HEK293 (cell line): ENCODE data around the gene KIFC1.

Source experiments
- GFI1B ChIP-seq: fragments of 450-650 bp; formaldehyde crosslinking; IDR thresholded peaks from 2 replicates; pipeline ENCODE4 v1.5.1; 2016; ENCODE audit warnings: missing biosample characterization, missing genetic modification characterization
- GLIS1 ChIP-seq: fragments of 450-650 bp; formaldehyde crosslinking; IDR thresholded peaks from 2 replicates; pipeline ENCODE4 v1.5.1; 2016; ENCODE audit warnings: missing biosample characterization, missing genetic modification characterization
- KLF8 ChIP-seq: fragments of 450-650 bp; formaldehyde crosslinking; IDR thresholded peaks from 2 replicates; pipeline ENCODE4 v1.5.1; 2016; ENCODE audit warnings: missing biosample characterization, missing genetic modification characterization
- MZF1 ChIP-seq: fragments of 450-650 bp; formaldehyde crosslinking; IDR thresholded peaks from 2 replicates; pipeline ENCODE4 v1.5.1; 2017; ENCODE audit warnings: missing biosample characterization, missing genetic modification characterization, borderline replicate concordance
- SCRT1 ChIP-seq: fragments of 450-650 bp; formaldehyde crosslinking; IDR thresholded peaks from 2 replicates; pipeline ENCODE4 v1.5.1; 2016; ENCODE audit warnings: missing biosample characterization, missing genetic modification characterization, borderline replicate concordance
- SP3 ChIP-seq: fragments of 450-650 bp; formaldehyde crosslinking; IDR thresholded peaks from 2 replicates; pipeline ENCODE4 v1.5.1; 2016; ENCODE audit warnings: missing biosample characterization, missing genetic modification characterization
- TRIM28 ChIP-seq: IDR thresholded peaks from 2 replicates; pipeline ENCODE4 v1.6.1; 2011; ENCODE audit warnings: low read length, control low read depth, borderline replicate concordance
- ZBTB26 ChIP-seq: fragments of 450-650 bp; formaldehyde crosslinking; optimal IDR thresholded peaks from 2 replicates; pipeline ENCODE3; 2016; ENCODE audit warnings: missing biosample characterization, mild to moderate bottlenecking, missing genetic modification characterization
- ZBTB6 ChIP-seq: fragments of 450-650 bp; formaldehyde crosslinking; IDR thresholded peaks from 2 replicates; pipeline ENCODE4 v1.5.1; 2017; ENCODE audit warnings: missing biosample characterization, missing genetic modification characterization
- ZEB2 ChIP-seq: fragments of 450-650 bp; formaldehyde crosslinking; IDR thresholded peaks from 2 replicates; pipeline ENCODE4 v1.5.1; 2016; ENCODE audit warnings: missing biosample characterization, missing genetic modification characterization
- ZIC2 ChIP-seq: fragments of 450-650 bp; formaldehyde crosslinking; IDR thresholded peaks from 2 replicates; pipeline ENCODE4 v1.5.1; 2016; ENCODE audit warnings: missing biosample characterization, missing genetic modification characterization
- ZNF112 ChIP-seq: fragments of 450-650 bp; formaldehyde crosslinking; IDR thresholded peaks from 2 replicates; pipeline ENCODE4 v1.5.0; 2017; ENCODE audit warnings: missing biosample characterization, missing genetic modification characterization
- ZNF169 ChIP-seq: fragments of 450-650 bp; formaldehyde crosslinking; IDR thresholded peaks from 2 replicates; pipeline ENCODE4 v1.5.1; 2016; ENCODE audit warnings: missing biosample characterization, missing genetic modification characterization
- ZNF184 ChIP-seq: fragments of 450-650 bp; IDR thresholded peaks from 2 replicates; pipeline ENCODE4 v1.5.1; 2018; ENCODE audit warnings: missing biosample characterization, mild to moderate bottlenecking, missing genetic modification characterization
- ZNF214 ChIP-seq: fragments of 450-650 bp; formaldehyde crosslinking; IDR thresholded peaks from 2 replicates; pipeline ENCODE4 v1.5.1; 2017; ENCODE audit warnings: missing biosample characterization, mild to moderate bottlenecking, missing genetic modification characterization, borderline replicate concordance
- ZNF274 ChIP-seq, 2 experiments: fragments of 200-500 bp in 1 of 2; fragments of 450-650 bp in 1 of 2; sonication (Bioruptor generic) in 1 of 2; formaldehyde crosslinking in 1 of 2; IDR thresholded peaks; 2 replicates each; pipeline versions ENCODE4 v1.5.1 to v1.6.1; 2014 to 2016; ENCODE audit warnings: borderline replicate concordance in 1 of 2, inconsistent platforms in 1 of 2, low read length in 1 of 2, missing biosample characterization in 1 of 2, missing genetic modification characterization in 1 of 2
- ZNF292 ChIP-seq: fragments of 450-650 bp; formaldehyde crosslinking; IDR thresholded peaks from 2 replicates; pipeline ENCODE4 v1.5.1; 2016; ENCODE audit warnings: low read depth, missing biosample characterization, missing genetic modification characterization, borderline replicate concordance
- ZNF324 ChIP-seq: fragments of 450-650 bp; formaldehyde crosslinking; IDR thresholded peaks from 2 replicates; pipeline ENCODE4 v1.5.1; 2016; ENCODE audit warnings: missing biosample characterization, missing genetic modification characterization
- ZNF354C ChIP-seq: fragments of 450-650 bp; formaldehyde crosslinking; IDR thresholded peaks from 2 replicates; pipeline ENCODE4 v1.5.1; 2016; ENCODE audit warnings: missing biosample characterization, missing genetic modification characterization, low read depth, borderline replicate concordance
- ZNF530 ChIP-seq: fragments of 450-650 bp; formaldehyde crosslinking; IDR thresholded peaks from 2 replicates; pipeline ENCODE4 v1.5.1; 2016; ENCODE audit warnings: low read depth, missing biosample characterization, missing genetic modification characterization
- ZNF549 ChIP-seq: fragments of 450-650 bp; IDR thresholded peaks from 2 replicates; pipeline ENCODE4 v1.5.1; 2018; ENCODE audit warnings: missing biosample characterization, missing genetic modification characterization, mild to moderate bottlenecking, inconsistent platforms, moderate library complexity
- ZNF555 ChIP-seq: fragments of 450-650 bp; formaldehyde crosslinking; conservative IDR thresholded peaks from 2 replicates; pipeline ENCODE4 v1.5.1; 2017; ENCODE audit warnings: missing biosample characterization, mild to moderate bottlenecking, missing genetic modification characterization, inconsistent platforms
- ZNF571 ChIP-seq: fragments of 450-650 bp; formaldehyde crosslinking; IDR thresholded peaks from 2 replicates; pipeline ENCODE4 v1.5.0; 2017; ENCODE audit warnings: missing biosample characterization, missing genetic modification characterization
- ZNF596 ChIP-seq: fragments of 450-650 bp; IDR thresholded peaks from 2 replicates; pipeline ENCODE4 v1.5.0; 2018; ENCODE audit warnings: missing biosample characterization, mild to moderate bottlenecking, missing genetic modification characterization, moderate library complexity
- ZNF624 ChIP-seq: fragments of 450-650 bp; formaldehyde crosslinking; IDR thresholded peaks from 2 replicates; pipeline ENCODE4 v1.5.1; 2017; ENCODE audit warnings: missing biosample characterization, missing genetic modification characterization
- ZNF626 ChIP-seq: fragments of 450-650 bp; sonication (Bioruptor Pico); formaldehyde crosslinking; IDR thresholded peaks from 2 replicates; pipeline ENCODE4 v1.5.1; 2018; ENCODE audit warnings: missing biosample characterization, missing genetic modification characterization, inconsistent platforms
- ZNF645 ChIP-seq: fragments of 450-650 bp; formaldehyde crosslinking; IDR thresholded peaks from 2 replicates; pipeline ENCODE4; 2016; ENCODE audit warnings: missing biosample characterization, missing genetic modification characterization
- ZNF830 ChIP-seq: fragments of 450-650 bp; IDR thresholded peaks from 2 replicates; pipeline ENCODE4 v1.5.0; 2018; ENCODE audit warnings: missing biosample characterization, missing genetic modification characterization, low read depth, mild to moderate bottlenecking, moderate library complexity
- ZSCAN30 ChIP-seq: fragments of 450-650 bp; IDR thresholded peaks from 2 replicates; pipeline ENCODE4 v1.5.1; 2018; ENCODE audit warnings: missing biosample characterization, mild to moderate bottlenecking, missing genetic modification characterization, moderate library complexity
- TF ChIP-seq, protein P1 (sequence below): fragments of 450-650 bp; formaldehyde crosslinking; IDR thresholded peaks from 2 replicates; pipeline ENCODE4 v1.5.1; 2016; ENCODE audit warnings: missing biosample characterization, missing genetic modification characterization
- TF ChIP-seq, protein P2 (sequence below): fragments of 450-650 bp; formaldehyde crosslinking; IDR thresholded peaks from 2 replicates; pipeline ENCODE4 v1.5.1; 2016; ENCODE audit warnings: missing biosample characterization, missing genetic modification characterization
- TF ChIP-seq, protein P3 (sequence below): fragments of 450-650 bp; formaldehyde crosslinking; IDR thresholded peaks from 2 replicates; pipeline ENCODE4 v1.5.1; 2016; ENCODE audit warnings: missing biosample characterization, missing genetic modification characterization

KIFC1 gene

GRCh38 chr6:33454009-33454946 is 62.7 kb downstream of the KIFC1 start, which contains the start of gene ZBTB9 (continued):
- TF ChIP-seq SCRT1 (tag by site-specific recombination) (no peak), TRIM28 (peak; percentile 22; the same call in 1 of the 2 replicates), ZNF354C (no peak), ZNF184 (tag by site-specific recombination) (no peak), ZNF214 (no peak), ZNF112 (tag by site-specific recombination) (no peak), ZNF626 (no peak), ZNF571 (tag by site-specific recombination) (no peak), SP3 (tag by site-specific recombination) (peak; percentile 98), ZBTB6 (no peak), ZNF549 (tag by site-specific recombination) (no peak), GFI1B (tag by site-specific recombination) (no peak), GLIS1 (peak; percentile 48; the same call in 1 of the 2 replicates), ZSCAN30 (peak; percentile 87), MZF1 (tag by site-specific recombination) (0 out of 2 replicates have a peak, but pooled peaks have one; percentile 18), ZIC2 (peak; percentile 79), ZNF274 (IDR thresholded peaks at IDR 0.05; ENCODE audit: low read length) (no peak), ZNF274 (tag by site-specific recombination; IDR thresholded peaks at IDR 0.05; ENCODE audit: borderline replicate concordance) (no peak), ZNF169 (tag by site-specific recombination) (no peak), ZBTB26 (peak; percentile 49), ZNF624 (no peak), ZNF830 (tag by site-specific recombination) (no peak), ZNF596 (tag by site-specific recombination) (no peak), ZNF555 (no peak), ZNF324 (tag by site-specific recombination) (no peak), ZNF292 (no peak), KLF8 (no peak), ZNF645 (tag by site-specific recombination) (0 out of 2 replicates have a peak, but pooled peaks have one; percentile 23), ZEB2 (tag by site-specific recombination) (peak; percentile 85), ZNF530 (tag by site-specific recombination) (no peak)
- TF ChIP-seq, protein P1, sequence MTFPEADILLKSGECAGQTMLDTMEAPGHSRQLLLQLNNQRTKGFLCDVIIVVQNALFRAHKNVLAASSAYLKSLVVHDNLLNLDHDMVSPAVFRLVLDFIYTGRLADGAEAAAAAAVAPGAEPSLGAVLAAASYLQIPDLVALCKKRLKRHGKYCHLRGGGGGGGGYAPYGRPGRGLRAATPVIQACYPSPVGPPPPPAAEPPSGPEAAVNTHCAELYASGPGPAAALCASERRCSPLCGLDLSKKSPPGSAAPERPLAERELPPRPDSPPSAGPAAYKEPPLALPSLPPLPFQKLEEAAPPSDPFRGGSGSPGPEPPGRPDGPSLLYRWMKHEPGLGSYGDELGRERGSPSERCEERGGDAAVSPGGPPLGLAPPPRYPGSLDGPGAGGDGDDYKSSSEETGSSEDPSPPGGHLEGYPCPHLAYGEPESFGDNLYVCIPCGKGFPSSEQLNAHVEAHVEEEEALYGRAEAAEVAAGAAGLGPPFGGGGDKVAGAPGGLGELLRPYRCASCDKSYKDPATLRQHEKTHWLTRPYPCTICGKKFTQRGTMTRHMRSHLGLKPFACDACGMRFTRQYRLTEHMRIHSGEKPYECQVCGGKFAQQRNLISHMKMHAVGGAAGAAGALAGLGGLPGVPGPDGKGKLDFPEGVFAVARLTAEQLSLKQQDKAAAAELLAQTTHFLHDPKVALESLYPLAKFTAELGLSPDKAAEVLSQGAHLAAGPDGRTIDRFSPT (tag by site-specific recombination) = peak; percentile 88
- TF ChIP-seq, protein P2, sequence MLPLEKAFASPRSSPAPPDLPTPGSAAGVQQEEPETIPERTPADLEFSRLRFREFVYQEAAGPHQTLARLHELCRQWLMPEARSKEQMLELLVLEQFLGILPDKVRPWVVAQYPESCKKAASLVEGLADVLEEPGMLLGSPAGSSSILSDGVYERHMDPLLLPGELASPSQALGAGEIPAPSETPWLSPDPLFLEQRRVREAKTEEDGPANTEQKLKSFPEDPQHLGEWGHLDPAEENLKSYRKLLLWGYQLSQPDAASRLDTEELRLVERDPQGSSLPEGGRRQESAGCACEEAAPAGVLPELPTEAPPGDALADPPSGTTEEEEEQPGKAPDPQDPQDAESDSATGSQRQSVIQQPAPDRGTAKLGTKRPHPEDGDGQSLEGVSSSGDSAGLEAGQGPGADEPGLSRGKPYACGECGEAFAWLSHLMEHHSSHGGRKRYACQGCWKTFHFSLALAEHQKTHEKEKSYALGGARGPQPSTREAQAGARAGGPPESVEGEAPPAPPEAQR = no peak
- TF ChIP-seq, protein P3, sequence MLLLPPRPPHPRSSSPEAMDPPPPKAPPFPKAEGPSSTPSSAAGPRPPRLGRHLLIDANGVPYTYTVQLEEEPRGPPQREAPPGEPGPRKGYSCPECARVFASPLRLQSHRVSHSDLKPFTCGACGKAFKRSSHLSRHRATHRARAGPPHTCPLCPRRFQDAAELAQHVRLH (tag by site-specific recombination) = peak; percentile 27; the same call in 1 of the 2 replicates
